Immature natural killer cell (primary cell): Measurements from ENCODE around the gene PPP1R37. TPM values are rescaled to one million over a fixed set of nuclear protein-coding genes. Genes with fewer than 3 reads are reported as not detected.

Experiments
- DNase-seq, 3 donors: peaks; one replicate each; pipeline ENCODE4 v3.0.0; 2022; ENCODE audit warnings: mixed read lengths in 1 of 3
- H3K27ac Mint-ChIP-seq, 6 donors: one replicate each; pipeline ENCODE4 v1.8.0; 2020; ENCODE audit warnings: mixed read lengths in 6 of 6, mild to moderate bottlenecking in 5 of 6, inconsistent platforms in 4 of 6, moderate library complexity in 3 of 6
- H3K27me3 Mint-ChIP-seq, 3 donors: one replicate each; pipeline ENCODE4 v1.8.0; 2020 to 2021; ENCODE audit warnings: low read depth in 3 of 3, mild to moderate bottlenecking in 3 of 3, mixed read lengths in 3 of 3, moderate library complexity in 3 of 3, inconsistent platforms in 1 of 3
- H3K36me3 Mint-ChIP-seq, 3 donors: one replicate each; pipeline ENCODE4 v1.8.0; 2020; ENCODE audit warnings: mixed read lengths in 3 of 3, inconsistent platforms in 2 of 3, mild to moderate bottlenecking in 2 of 3
- H3K4me1 Mint-ChIP-seq, 2 donors: one replicate each; pipeline ENCODE4 v1.8.0; 2020; ENCODE audit warnings: inconsistent platforms in 2 of 2, mild to moderate bottlenecking in 2 of 2, mixed read lengths in 2 of 2, moderate library complexity in 1 of 2
- H3K4me3 Mint-ChIP-seq, 5 donors: one replicate each; pipeline ENCODE4 v1.8.0; 2020; ENCODE audit warnings: mild to moderate bottlenecking in 5 of 5, mixed read lengths in 5 of 5, inconsistent platforms in 3 of 5, moderate library complexity in 3 of 5
- H3K9me3 Mint-ChIP-seq, 6 donors: one replicate each; pipeline ENCODE4 v1.8.0; 2020; ENCODE audit warnings: mild to moderate bottlenecking in 6 of 6, mixed read lengths in 6 of 6, inconsistent platforms in 4 of 6, moderate library complexity in 3 of 6
- polyA plus RNA-seq, 3 donors: library from polyadenylated mRNA; unstranded; fragments of 300-500 nt; fragmentation: Illumina TruSeq; gene quantifications; one replicate each; pipeline ENCODE4 v1.2.3, GENCODE V29; 2021

The PPP1R37 gene
- polyA plus RNA-seq, 3 donors from 2014 or later: 0.37 to 1.1 TPM; not detected in 1

DNA sequence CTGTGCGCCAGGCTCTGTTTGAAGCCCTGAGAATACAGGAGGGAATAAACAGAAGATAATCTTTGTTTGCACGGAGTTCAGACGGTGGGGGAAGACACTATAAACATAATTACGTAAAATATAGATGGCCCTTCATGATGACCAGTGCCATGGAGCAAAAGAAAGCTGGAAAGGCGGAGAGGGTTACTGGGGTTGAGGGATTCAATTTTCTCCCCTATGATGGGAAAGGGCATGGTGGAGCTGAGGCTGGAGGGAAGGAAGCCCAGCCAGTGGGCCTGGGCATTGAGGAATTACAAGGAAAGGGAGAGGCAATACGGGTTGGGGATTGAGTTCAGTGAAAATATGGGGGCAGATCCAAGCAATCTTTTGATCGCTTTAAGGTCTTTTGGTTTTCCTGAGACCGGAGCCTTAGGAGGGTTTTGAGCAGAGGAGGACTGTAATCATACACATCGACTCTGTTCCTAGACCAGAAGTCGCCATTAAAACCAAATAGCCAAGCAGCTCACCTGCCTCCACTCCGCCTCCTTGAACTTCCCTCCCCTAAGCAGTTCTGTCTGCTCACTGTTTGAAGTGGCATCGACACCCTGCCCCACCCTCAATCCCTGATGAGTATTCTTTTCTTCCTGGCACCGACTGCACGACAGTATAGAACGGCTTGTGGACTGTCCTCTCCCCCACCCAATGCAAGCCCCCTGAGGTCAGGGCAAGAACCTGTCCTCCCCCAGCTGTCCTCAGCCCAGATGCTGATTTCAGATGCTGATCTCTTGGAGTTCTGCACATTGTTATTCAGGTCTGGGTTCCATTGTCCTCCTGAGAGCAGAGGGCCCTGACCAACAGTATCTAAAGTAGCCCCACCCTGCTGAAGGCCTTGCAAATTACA, 15.9 kb upstream of the PPP1R37 start:
- H3K27me3 Mint-ChIP-seq: peaks cover under 1 to 20% (median 3%) of the 10 kb centered on the region in 3 donors
- H3K9me3 Mint-ChIP-seq: no peaks in the 10 kb centered on the region
- peak overlapping the region; percentile 64 to 90 (median 88) for H3K4me3 Mint-ChIP-seq
- peaks cover 56 to 57% of the 10 kb centered on the region in 2 donors for H3K4me1 Mint-ChIP-seq
- peak overlapping the region; percentile 75 to 94 (median 88) for H3K27ac Mint-ChIP-seq
- no peak for DNase-seq
- H3K36me3 Mint-ChIP-seq: peaks cover 0 to 4% (median 3%) of the 10 kb centered on the region in 3 donors

DNA sequence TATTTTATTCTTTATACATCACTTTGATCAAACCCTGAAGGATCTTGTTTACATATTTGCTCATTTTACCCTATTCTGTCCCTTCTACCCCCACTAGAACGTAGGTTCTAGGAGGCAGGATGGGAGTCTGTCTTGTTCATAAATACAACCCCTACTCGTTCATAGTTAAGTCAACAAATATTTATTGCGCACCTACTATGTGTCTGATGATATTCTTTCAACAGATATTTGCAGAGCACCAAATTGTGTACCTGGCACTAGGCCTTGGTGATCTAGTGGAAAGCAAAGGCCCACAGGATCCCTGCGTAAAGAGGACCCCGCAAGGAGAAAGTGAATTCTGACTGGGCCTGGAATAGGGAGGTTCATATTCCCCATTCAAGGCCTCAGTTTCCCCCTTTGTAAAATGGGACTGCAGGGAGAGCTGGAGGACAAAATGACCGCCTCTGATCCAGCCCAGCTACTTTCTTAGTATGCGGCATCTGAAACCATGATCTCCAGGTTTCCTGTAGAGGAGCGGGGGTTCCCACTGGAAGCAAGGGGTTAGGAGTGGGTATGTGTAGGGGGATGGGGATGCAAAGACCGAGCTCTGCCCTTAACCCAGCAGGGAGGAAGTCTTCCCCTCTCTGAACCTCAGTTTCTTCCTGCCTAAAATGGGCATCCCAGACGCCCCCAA, 14.5 kb upstream of the PPP1R37 start:
- H3K4me3 Mint-ChIP-seq: peak overlapping the region; percentile 69 to 96 (median 90)
- H3K27me3 Mint-ChIP-seq: peaks cover 1 to 20% (median 3%) of the 10 kb centered on the region in 3 donors
- peaks cover 58 to 60% of the 10 kb centered on the region in 2 donors for H3K4me1 Mint-ChIP-seq
- H3K36me3 Mint-ChIP-seq: peaks cover 0 to 7% (median 6%) of the 10 kb centered on the region in 3 donors
- H3K27ac Mint-ChIP-seq: peak overlapping the region; percentile 76 to 96 (median 86)
- no peaks in the 10 kb centered on the region for H3K9me3 Mint-ChIP-seq
- DNase-seq: no peak

DNA sequence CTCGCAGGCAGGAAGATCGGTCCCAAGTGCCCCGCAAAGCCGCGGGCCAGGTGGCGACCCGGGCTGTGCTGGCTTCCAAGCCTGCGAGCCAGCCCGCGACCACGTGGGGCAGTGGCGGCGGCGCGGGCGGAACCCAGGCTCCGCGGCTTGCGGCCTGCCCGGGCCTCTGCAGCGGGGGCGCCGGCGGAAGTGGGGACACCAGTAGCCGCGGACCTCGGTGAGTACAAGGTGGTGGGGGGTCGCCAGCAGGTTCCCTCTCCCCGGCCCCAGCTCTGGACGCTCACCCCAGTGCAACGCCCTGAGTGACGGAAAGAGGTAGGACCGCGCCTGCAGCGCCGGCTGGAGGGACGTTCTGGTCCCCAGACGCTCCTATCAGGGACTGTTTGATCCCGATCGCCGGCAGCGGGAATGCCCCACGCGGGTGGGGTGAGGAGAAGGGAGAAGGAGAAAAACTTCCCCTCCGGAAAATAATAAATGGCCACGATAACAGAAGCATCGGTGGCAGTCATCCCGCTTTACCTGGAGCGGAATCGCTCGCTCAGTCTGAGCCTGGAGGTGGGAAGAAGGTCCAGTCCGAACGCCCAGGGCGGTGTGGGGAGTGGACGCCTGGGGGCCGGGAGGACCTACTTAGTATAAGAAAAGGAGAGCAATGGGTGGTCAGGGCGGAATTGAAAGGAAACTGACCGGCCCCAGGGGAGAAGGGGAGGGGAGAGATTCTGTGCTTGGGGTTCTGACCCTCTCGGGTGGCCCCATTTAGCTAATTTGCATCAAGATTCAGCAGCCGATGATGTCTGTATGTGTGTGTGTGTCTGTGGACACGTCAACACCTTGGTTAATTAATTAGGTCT, 13.7 kb upstream of the PPP1R37 start, which contains the start of gene GEMIN7:
GEMIN7 (plus strand) TSS at position 198 of the 848 bp plus-strand sequence. CDS start 10,855 bp downstream, outside the sequence.
- peak; percentile 78 to 81 (median 80) for DNase-seq

DNA sequence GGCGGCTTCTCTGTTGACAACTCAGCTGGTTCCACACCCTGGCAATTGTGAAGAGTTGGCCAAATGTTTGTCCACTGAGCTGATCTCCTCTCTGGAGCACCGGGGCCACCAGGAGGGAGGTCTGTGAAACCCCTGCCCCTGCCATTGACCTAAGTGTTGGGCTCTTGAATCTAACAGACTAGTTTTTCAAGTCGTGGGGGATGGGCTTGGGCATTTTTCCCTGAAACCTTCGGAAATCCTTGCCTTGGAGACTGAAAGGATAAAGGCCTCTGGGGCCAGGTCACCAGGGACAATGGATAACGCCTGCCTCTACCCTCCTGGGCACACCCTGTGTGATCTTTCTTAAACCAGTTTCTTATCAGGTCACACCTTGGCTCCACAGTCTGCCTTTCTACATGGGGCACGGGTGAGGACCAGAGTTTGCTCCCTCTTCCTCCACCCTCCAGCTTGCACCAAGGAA, 13.0 kb upstream of the PPP1R37 start:
- DNase-seq: peak in 1 of 3 donors; percentile 40
- Mint-ChIP-seq H3K36me3 (peaks cover 0 to 7% (median 6%) of the 10 kb centered on the region in 3 donors), H3K9me3 (no peaks in the 10 kb centered on the region), H3K27ac (peak overlapping the region; percentile 90 to 96 (median 94)), H3K4me1 (peaks cover 52 to 54% of the 10 kb centered on the region in 2 donors), H3K4me3 (peak overlapping the region; percentile 90 to 96 (median 94)), H3K27me3 (peaks cover 1 to 20% (median 3%) of the 10 kb centered on the region in 3 donors)

More for the DNA sequence above, 13.7 kb upstream of the PPP1R37 start, which contains the start of gene GEMIN7:
- Mint-ChIP-seq H3K4me3 (peak within 1 kb of the TSS; percentile 90 to 96 (median 94)), H3K27me3 (peaks cover 1 to 20% (median 3%) of the 10 kb centered on the region in 3 donors), H3K36me3 (peaks cover 0 to 7% (median 6%) of the 10 kb centered on the region in 3 donors), H3K4me1 (peaks cover 58 to 60% of the 10 kb centered on the region in 2 donors), H3K27ac (peak within 1 kb of the TSS; percentile 90 to 96 (median 94)), H3K9me3 (no peaks in the 10 kb centered on the region)

DNA sequence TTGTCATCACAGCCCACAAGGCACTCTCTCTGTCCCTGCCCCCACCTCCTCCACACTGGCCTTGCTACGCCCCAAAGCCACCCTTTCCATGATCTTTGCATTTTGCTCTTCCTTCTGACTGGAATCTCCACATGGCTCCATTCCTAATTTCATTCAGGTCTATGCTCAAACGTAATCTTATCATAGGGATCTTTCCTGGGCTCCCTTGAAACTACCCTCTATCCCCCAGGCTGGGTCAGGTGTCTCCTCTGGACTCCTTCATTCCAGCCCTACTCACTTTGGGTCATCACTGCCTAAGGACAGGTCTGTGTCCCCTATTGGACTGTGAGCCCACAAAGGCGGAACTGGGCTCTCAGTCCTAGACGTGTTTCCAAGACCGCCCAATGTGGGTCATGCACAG, 10.8 kb upstream of the PPP1R37 start:
- Mint-ChIP-seq H3K4me3 (peak overlapping the region in 4 of 5 donors; percentile 40 to 56 (median 42)), H3K27me3 (peaks cover 1 to 17% (median 2%) of the 10 kb centered on the region in 3 donors), H3K27ac (peak overlapping the region; percentile 52 to 77 (median 70)), H3K9me3 (no peaks in the 10 kb centered on the region), H3K36me3 (peaks cover 0 to 10% (median 6%) of the 10 kb centered on the region in 3 donors), H3K4me1 (peaks cover 60 to 61% of the 10 kb centered on the region in 2 donors)
- DNase-seq: no peak

DNA sequence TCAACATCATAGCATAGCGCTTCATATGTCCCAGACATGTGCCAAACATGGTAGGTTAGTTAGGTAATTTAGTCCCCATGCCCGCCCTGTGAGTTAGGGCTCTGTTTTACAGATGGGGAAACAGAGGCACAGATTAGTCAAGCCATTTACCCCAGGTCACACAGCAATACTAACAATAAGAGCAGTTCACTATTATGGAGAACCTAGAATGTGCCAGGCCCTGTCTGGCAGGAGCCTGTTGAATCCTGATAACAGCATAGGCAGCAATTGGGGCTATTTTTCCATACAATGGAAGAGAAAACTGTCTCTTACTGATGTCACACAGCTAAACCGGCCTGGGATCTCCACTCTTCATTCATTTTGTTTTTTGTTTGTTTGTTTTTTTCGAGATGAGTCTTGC, 6.5 kb upstream of the PPP1R37 start:
- Mint-ChIP-seq H3K27me3 (peaks cover 8 to 17% (median 16%) of the 10 kb centered on the region in 3 donors), H3K4me1 (peaks cover 62 to 68% of the 10 kb centered on the region in 2 donors), H3K36me3 (peaks cover 8 to 14% (median 10%) of the 10 kb centered on the region in 3 donors), H3K27ac (peak overlapping the region; percentile 89 to 95 (median 90)), H3K4me3 (peak overlapping the region in 4 of 5 donors; percentile 30 to 78 (median 50)), H3K9me3 (no peaks in the 10 kb centered on the region)
- DNase-seq: no peak

DNA sequence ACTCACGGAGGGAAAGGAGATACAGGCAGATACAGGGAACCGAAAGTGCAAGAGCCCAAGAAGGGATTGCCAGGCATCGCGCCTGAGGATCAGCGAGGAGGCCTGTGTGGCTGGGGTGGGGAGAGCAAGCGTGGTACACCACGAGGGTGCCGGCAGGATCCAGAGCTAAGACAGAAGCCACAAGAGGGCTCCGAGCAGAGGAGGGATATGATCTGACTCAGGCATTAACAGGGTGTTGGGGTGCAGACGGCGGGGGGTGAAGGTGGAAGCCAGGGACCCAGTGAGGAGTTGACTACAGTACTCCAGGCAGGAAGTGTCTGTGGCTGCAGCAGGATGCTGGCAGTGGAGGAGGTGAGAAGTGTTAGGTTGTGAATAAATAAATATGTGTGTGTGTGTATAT, 5.4 kb upstream of the PPP1R37 start:
- Mint-ChIP-seq H3K4me3 (peak overlapping the region; percentile 61 to 94 (median 78)), H3K36me3 (peaks cover 4 to 9% (median 8%) of the 10 kb centered on the region in 3 donors), H3K27ac (peak overlapping the region; percentile 90 to 95 (median 90)), H3K4me1 (peaks cover 62 to 67% of the 10 kb centered on the region in 2 donors), H3K27me3 (peaks cover 7 to 21% (median 17%) of the 10 kb centered on the region in 3 donors), H3K9me3 (no peaks in the 10 kb centered on the region)
- DNase-seq: peak; percentile 89 to 93 (median 91)

DNA sequence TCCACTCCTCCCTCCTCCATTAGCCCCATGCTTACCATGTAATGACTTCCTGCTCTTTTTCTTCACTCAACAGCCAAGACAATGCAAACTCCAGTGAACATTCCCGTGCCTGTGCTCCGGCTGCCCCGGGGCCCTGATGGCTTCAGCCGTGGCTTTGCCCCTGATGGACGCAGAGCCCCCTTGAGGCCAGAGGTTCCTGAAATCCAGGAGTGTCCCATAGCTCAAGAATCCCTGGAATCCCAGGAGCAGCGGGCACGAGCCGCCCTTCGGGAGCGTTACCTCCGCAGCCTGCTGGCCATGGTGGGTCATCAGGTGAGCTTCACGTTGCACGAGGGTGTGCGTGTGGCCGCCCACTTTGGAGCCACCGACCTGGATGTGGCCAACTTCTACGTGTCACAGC, 2.9 kb upstream of the PPP1R37 start:
- Mint-ChIP-seq H3K27me3 (peaks cover 10 to 25% (median 21%) of the 10 kb centered on the region in 3 donors), H3K9me3 (no peaks in the 10 kb centered on the region), H3K36me3 (peaks cover 4 to 9% (median 8%) of the 10 kb centered on the region in 3 donors), H3K4me3 (peak overlapping the region in 3 of 5 donors; percentile 14 to 30 (median 27)), H3K27ac (peak overlapping the region in 1 of 6 donors; percentile 57), H3K4me1 (peaks cover 83 to 89% of the 10 kb centered on the region in 2 donors)
- DNase-seq: no peak

DNA sequence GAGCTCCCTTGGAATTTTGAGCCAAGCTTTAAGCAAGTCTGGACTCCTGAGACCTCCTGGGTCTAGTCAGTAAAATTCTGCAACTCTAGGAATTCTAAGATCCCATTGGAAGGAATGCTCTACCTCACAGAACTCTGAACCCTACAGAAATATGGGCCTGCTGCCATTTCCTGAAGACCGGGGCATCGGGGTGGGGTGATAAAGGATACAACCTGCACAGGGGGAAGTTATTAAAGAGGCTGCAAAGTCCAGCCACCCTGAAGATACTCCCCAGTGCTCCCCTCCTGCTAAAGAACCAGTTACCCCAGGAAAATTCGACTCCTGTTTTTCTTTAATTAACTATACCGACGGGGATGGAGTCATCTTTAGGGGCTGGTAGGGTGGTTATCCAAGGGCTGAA, 2.4 kb upstream of the PPP1R37 start:
- H3K4me1 Mint-ChIP-seq: peaks cover 80 to 87% of the 10 kb centered on the region in 2 donors
- DNase-seq: no peak
- H3K27me3 Mint-ChIP-seq: peaks cover 10 to 25% (median 21%) of the 10 kb centered on the region in 3 donors
- H3K4me3 Mint-ChIP-seq: peak overlapping the region in 4 of 5 donors; percentile 17 to 63 (median 22)
- H3K27ac Mint-ChIP-seq: peak overlapping the region in 3 of 6 donors; percentile 12 to 28 (median 16)
- peaks cover 4 to 9% (median 5%) of the 10 kb centered on the region in 3 donors for H3K36me3 Mint-ChIP-seq
- H3K9me3 Mint-ChIP-seq: no peaks in the 10 kb centered on the region

DNA sequence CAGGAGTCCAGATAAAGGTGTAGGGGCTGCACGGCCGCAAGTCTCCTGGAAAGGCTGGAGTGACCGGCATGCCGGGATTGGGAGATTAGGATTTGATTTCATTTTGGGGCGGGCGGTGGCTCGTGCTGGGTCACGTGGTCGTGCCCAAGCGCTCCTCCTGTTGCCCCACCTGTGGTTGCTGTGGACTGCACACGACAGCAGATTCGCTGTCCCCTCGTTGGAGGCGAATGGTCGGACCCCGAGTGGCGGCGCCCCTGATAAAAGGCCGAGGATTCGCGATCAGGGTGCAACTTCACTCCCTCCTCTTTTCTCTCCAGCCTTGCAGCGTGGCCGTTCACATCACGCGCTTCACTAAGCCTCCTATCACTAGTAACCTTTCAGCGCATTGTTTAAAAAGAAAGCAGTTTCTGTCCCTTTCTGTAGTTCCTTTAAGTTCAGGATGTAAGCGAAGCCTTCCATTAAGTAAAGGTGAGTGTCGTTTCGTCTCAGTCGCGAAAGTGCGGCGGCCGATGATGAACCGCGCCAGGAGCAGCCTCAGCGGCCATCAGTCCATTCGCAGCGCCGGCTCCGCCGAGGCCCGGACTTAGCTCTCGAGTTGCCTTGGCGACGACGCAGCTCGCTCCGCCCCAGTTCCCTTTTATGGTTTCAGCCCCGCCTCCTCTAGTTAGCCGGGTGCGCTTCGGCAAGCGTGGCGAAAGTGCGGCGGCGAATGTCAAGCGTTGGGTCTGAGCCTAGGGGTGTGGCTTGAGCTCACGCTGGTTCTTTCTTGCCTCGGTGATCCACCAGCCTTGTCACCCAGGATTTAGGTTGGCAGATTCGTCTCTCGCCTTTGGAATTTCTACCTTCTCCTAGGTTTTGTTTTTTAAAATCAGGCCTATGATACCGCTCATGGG, 1.7 kb upstream of the PPP1R37 start:
- H3K36me3 Mint-ChIP-seq: peaks cover 4 to 9% (median 5%) of the 10 kb centered on the region in 3 donors
- peak; percentile 96 for DNase-seq
- peak overlapping the region; percentile 90 to 99 (median 97) for H3K27ac Mint-ChIP-seq
- no peaks in the 10 kb centered on the region for H3K9me3 Mint-ChIP-seq
- peaks cover 10 to 25% (median 21%) of the 10 kb centered on the region in 3 donors for H3K27me3 Mint-ChIP-seq
- peak overlapping the region; percentile 91 to 98 (median 95) for H3K4me3 Mint-ChIP-seq
- H3K4me1 Mint-ChIP-seq: peaks cover 83 to 91% of the 10 kb centered on the region in 2 donors

DNA sequence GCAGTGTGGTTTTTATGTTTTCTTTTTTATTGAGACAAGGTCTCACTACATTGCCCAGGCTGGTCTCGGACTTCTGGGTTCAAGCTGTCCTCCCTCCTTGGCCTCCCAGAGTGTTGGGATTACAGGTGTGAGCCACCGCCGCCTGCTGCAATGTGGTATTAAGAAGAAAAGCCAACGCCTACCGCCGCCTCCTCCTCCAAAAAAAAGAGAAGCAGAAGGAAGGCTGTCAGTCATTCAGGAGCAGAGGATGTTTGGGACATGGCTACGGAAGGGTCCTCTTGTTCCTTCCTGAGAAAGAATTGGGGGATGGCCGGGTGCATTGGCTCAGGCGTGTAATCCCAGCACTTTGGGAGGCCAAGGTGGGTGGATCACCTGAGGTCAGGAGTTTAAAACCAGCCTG, 1.2 kb downstream of the PPP1R37 start:
- H3K4me1 Mint-ChIP-seq: peaks cover 77 to 78% of the 10 kb centered on the region in 2 donors
- H3K36me3 Mint-ChIP-seq: peaks cover 4 to 5% (median 5%) of the 10 kb centered on the region in 3 donors
- DNase-seq: no peak
- peaks cover 8 to 16% (median 12%) of the 10 kb centered on the region in 3 donors for H3K27me3 Mint-ChIP-seq
- H3K9me3 Mint-ChIP-seq: no peaks in the 10 kb centered on the region
- peak overlapping the region; percentile 68 to 91 (median 82) for H3K27ac Mint-ChIP-seq
- peak overlapping the region; percentile 91 to 98 (median 95) for H3K4me3 Mint-ChIP-seq
